Measurements from ENCODE around the gene LAMA2.

LAMA2 gene

DNA sequence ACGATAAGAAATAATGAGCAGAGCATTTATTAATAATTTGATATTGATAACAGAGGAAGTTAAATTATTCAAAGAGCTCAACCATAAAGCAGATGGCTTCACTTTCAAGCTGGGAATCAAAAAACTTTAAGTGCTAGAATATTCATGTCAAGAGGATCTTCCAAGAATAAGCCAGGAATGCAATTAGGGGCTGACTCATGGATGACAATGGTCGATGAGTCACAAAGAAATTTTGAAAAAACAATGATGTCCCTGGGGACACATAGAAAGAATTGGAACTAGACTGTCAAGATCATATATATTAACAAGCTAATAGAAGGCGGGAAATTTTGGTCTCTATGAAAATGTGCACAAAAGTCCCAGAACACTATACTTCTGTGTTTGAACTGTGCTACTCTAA lies 304.1 kb downstream of the LAMA2 start:
- Histone ChIP-seq H3K4me3 (ENCODE audit: low read length) (no peak overlapping the region), H3K27ac (ENCODE audit: low read length) (no peak overlapping the region), H3K27me3 (ENCODE audit: control insufficient read depth, insufficient read depth, low read length) (no peaks in the 10 kb centered on the region), H3K36me3 (ENCODE audit: control insufficient read depth, insufficient read depth, low read length) (no peaks in the 10 kb centered on the region), H3K4me1 (ENCODE audit: control insufficient read depth, insufficient read depth, low read length) (no peaks in the 10 kb centered on the region), H3K9me3 (ENCODE audit: control insufficient read depth, insufficient read depth, low read length) (no peaks in the 10 kb centered on the region)
- WGBS (ENCODE audit: insufficient coverage, insufficient read length): no CpG with 5 or more reads among the region's 3 CpGs
- no peak for DNase-seq (ENCODE audit: low read depth, low spot score)

DNA sequence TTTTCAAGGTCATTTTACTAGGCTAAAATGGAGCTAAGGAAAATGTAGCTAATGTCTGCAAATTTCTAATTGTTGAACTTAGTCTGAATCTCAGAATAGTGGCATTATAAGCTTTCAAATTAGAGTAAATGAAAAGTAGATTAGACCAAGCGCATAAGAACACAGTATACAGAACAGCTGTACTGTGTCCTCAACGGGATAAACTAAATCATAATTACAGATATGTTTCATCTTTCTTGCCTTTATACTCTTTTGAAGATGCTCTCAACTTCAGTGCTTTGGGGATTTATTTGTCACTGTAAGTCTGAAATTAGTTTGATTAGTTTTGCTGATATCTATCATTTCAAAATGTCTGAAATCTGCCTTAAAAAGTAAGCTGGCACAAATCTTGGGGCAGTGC lies 305.4 kb downstream of the LAMA2 start:
- no peak overlapping the region for H3K4me3 ChIP-seq (ENCODE audit: low read length)
- H3K27me3 ChIP-seq (ENCODE audit: control insufficient read depth, insufficient read depth, low read length): no peaks in the 10 kb centered on the region
- no peak for DNase-seq (ENCODE audit: low read depth, low spot score)
- H3K4me1 ChIP-seq (ENCODE audit: control insufficient read depth, insufficient read depth, low read length): no peaks in the 10 kb centered on the region
- WGBS (ENCODE audit: insufficient coverage, insufficient read length): no CpG with 5 or more reads among the region's 2 CpGs
- no peaks in the 10 kb centered on the region for H3K9me3 ChIP-seq (ENCODE audit: control insufficient read depth, insufficient read depth, low read length)
- H3K36me3 ChIP-seq (ENCODE audit: control insufficient read depth, insufficient read depth, low read length): no peaks in the 10 kb centered on the region
- H3K27ac ChIP-seq (ENCODE audit: low read length): no peak overlapping the region

DNA sequence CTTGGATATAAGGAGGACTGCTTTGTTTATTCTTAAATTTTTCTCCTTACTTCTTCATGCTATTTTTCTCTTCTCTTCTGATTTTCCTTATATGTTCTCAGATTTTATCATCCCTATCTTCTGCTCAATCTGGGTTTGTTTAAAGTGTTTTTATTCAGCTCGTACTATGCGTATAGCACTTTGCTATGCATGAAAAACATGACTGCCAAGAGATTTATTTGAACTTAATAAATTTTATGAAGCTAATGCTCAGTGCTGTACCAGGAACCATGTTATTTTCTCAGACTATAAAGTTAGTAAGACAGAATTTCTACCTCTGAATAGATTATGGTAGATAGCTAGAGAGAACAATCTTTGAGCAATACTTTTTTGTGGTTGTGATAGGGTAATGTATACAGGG lies 305.9 kb downstream of the LAMA2 start:
- Histone ChIP-seq H3K4me1 (ENCODE audit: control insufficient read depth, insufficient read depth, low read length) (no peaks in the 10 kb centered on the region), H3K27ac (ENCODE audit: low read length) (no peak overlapping the region), H3K27me3 (ENCODE audit: control insufficient read depth, insufficient read depth, low read length) (no peaks in the 10 kb centered on the region), H3K36me3 (ENCODE audit: control insufficient read depth, insufficient read depth, low read length) (no peaks in the 10 kb centered on the region), H3K9me3 (ENCODE audit: control insufficient read depth, insufficient read depth, low read length) (no peaks in the 10 kb centered on the region), H3K4me3 (ENCODE audit: low read length) (no peak overlapping the region)
- WGBS (ENCODE audit: insufficient coverage, insufficient read length): no CpG with 5 or more reads among the region's 2 CpGs
- no peak for DNase-seq (ENCODE audit: low read depth, low spot score)

DNA sequence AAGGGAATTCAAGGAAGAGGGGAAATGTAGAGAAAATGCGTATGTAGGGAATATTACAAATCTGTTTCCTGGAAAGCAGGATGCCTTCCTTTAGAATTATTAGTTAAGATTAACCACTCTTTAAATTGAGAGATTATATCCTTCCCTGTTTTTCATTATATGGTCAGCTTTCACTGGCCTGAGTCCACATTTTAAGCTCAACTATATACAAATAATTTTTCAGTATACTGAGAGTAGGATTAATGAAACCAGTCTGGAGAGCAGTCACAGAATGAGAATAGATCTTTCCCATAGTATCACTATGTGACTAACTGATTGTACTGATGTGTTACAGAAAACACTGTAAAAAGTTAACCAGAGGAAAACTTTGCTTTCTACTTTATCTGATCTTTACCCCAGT lies 306.3 kb downstream of the LAMA2 start:
- Histone ChIP-seq H3K36me3 (ENCODE audit: control insufficient read depth, insufficient read depth, low read length) (no peaks in the 10 kb centered on the region), H3K4me3 (ENCODE audit: low read length) (no peak overlapping the region), H3K4me1 (ENCODE audit: control insufficient read depth, insufficient read depth, low read length) (no peaks in the 10 kb centered on the region), H3K27me3 (ENCODE audit: control insufficient read depth, insufficient read depth, low read length) (no peaks in the 10 kb centered on the region), H3K27ac (ENCODE audit: low read length) (no peak overlapping the region), H3K9me3 (ENCODE audit: control insufficient read depth, insufficient read depth, low read length) (no peaks in the 10 kb centered on the region)
- 100% methylated on average over 1 of the region's 1 CpG for WGBS (ENCODE audit: insufficient coverage, insufficient read length)
- no peak for DNase-seq (ENCODE audit: low read depth, low spot score)

DNA sequence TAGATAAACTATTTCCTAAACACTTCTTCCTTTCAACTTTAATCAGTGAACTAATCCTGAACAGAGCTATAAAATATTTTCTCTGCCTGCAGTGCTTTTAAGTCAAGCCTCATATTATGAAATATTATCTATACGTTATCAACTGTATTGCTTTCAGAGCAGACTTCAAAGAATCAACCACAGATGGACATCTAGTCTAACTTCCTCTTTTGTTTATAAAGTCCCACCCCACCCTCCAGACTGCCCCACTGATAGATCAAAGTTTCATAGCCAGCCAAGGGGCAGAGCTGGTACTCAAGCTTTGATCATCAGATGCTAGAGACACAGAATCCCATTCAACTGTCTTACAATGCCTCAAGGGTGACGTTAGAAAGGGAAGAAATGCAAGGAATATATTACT lies 308.3 kb downstream of the LAMA2 start:
- Histone ChIP-seq H3K4me1 (ENCODE audit: control insufficient read depth, insufficient read depth, low read length) (no peaks in the 10 kb centered on the region), H3K4me3 (ENCODE audit: low read length) (no peak overlapping the region), H3K27ac (ENCODE audit: low read length) (no peak overlapping the region), H3K27me3 (ENCODE audit: control insufficient read depth, insufficient read depth, low read length) (no peaks in the 10 kb centered on the region), H3K36me3 (ENCODE audit: control insufficient read depth, insufficient read depth, low read length) (no peaks in the 10 kb centered on the region), H3K9me3 (ENCODE audit: control insufficient read depth, insufficient read depth, low read length) (no peaks in the 10 kb centered on the region)
- no peak for DNase-seq (ENCODE audit: low read depth, low spot score)
- no CpG with 5 or more reads among the region's 2 CpGs for WGBS (ENCODE audit: insufficient coverage, insufficient read length)

DNA sequence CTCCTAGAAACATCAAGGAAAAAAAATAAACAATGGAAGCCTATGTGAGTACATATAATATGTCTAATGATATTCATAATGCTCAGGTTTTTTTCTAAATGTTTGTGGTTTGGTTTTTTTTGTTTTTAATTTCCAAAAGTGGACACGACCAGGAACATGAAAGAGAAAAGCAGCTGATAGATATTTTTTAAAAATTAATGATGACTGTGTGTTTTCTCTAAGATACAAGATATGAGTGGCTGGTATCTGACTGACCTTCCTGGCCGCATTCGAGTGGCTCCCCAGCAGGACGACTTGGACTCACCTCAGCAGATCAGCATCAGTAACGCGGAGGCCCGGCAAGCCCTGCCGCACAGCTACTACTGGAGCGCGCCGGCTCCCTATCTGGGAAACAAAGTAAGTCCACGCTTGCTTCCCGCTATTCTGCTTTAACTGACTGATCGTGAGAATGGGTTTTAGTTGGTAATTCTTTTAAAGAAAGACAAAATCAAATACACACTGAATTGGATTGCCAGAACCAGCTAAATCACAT lies 309.6 kb downstream of the LAMA2 start:
- WGBS (ENCODE audit: insufficient coverage, insufficient read length): no CpG with 5 or more reads among the region's 14 CpGs

DNA sequence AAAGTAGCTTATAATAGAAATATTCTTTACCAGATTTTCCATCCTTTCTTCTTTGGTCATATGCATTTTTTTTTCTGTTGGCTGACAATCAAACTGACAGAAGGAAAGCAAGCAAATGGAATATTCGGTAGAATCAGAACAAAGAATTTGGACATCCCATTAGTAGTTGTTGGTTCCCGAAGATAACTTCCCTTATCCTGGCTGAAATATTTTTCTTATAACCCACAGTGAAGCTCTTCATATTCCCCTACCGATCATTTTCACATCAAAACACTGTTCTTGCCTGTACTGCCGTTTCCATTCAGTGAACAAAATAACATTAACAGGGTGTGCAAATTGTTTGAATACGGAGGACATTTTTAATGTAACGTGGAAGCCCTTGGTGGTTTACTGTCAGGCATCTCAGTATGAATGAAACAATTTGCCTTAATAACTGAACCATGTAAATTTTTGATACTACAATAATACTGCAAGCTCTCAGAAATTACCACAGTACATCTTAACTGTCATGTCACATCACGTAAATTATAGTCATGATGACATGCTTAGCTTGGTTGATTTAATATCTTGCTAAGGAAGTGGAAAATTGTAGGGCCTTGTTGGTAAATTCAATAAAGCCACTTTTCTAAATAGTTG lies 311.5 kb downstream of the LAMA2 start:
- DNase-seq (ENCODE audit: low read depth, low spot score): no peak
- H3K4me1 ChIP-seq (ENCODE audit: control insufficient read depth, insufficient read depth, low read length): no peaks in the 10 kb centered on the region
- no peaks in the 10 kb centered on the region for H3K9me3 ChIP-seq (ENCODE audit: control insufficient read depth, insufficient read depth, low read length)
- H3K27me3 ChIP-seq (ENCODE audit: control insufficient read depth, insufficient read depth, low read length): no peaks in the 10 kb centered on the region
- no CpG with 5 or more reads among the region's 7 CpGs for WGBS (ENCODE audit: insufficient coverage, insufficient read length)
- no peak overlapping the region for H3K4me3 ChIP-seq (ENCODE audit: low read length)
- no peak overlapping the region for H3K27ac ChIP-seq (ENCODE audit: low read length)
- H3K36me3 ChIP-seq (ENCODE audit: control insufficient read depth, insufficient read depth, low read length): no peaks in the 10 kb centered on the region

More for the DNA sequence above, 309.6 kb downstream of the LAMA2 start:
- DNase-seq (ENCODE audit: low read depth, low spot score): no peak
- H3K27me3 ChIP-seq (ENCODE audit: control insufficient read depth, insufficient read depth, low read length): no peaks in the 10 kb centered on the region
- no peak overlapping the region for H3K4me3 ChIP-seq (ENCODE audit: low read length)
- no peaks in the 10 kb centered on the region for H3K36me3 ChIP-seq (ENCODE audit: control insufficient read depth, insufficient read depth, low read length)
- H3K9me3 ChIP-seq (ENCODE audit: control insufficient read depth, insufficient read depth, low read length): no peaks in the 10 kb centered on the region
- no peaks in the 10 kb centered on the region for H3K4me1 ChIP-seq (ENCODE audit: control insufficient read depth, insufficient read depth, low read length)
- H3K27ac ChIP-seq (ENCODE audit: low read length): no peak overlapping the region

DNA sequence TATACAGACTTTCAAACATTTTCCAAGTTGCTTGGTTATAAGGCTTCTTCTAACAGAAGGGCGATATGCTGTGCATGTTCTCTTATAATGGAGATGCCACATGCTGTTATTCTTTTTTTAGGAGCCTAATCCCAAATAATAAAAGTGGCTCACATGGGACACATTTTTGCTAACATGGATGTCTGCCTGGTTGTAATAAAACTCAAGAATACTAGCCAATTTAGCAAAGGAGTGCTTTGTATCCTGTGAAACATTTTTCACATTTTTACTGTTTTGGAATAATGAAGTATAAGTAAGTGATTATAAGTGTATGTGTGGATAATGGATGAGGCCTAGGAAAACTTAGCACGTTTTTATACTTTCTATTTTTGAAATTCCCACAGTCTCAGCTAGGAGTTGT lies 312.2 kb downstream of the LAMA2 start:
- 100% methylated on average over 1 of the region's 2 CpGs for WGBS (ENCODE audit: insufficient coverage, insufficient read length)
- Histone ChIP-seq H3K9me3 (ENCODE audit: control insufficient read depth, insufficient read depth, low read length) (no peaks in the 10 kb centered on the region), H3K36me3 (ENCODE audit: control insufficient read depth, insufficient read depth, low read length) (no peaks in the 10 kb centered on the region), H3K27ac (ENCODE audit: low read length) (no peak overlapping the region), H3K27me3 (ENCODE audit: control insufficient read depth, insufficient read depth, low read length) (no peaks in the 10 kb centered on the region), H3K4me1 (ENCODE audit: control insufficient read depth, insufficient read depth, low read length) (no peaks in the 10 kb centered on the region), H3K4me3 (ENCODE audit: low read length) (no peak overlapping the region)
- no peak for DNase-seq (ENCODE audit: low read depth, low spot score)

DNA sequence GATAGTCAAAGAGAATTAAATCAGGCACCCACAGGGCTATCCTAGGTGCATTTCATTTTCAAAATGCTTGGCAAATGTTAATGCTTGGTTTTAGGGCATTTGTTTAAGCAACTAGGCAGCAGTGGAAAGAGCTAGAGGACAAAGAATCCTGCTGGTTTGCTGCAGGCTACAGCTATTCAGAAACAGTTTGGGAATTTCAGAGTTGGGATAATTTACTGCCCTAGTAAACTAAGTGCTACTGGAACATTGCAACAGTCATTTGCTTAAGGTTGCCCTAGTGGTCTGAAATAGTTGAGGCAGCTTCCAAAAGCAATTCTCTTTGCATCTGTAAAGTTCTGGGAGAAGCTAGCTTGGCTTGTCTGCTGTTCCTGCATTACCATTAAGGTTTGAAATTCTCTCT lies 312.7 kb downstream of the LAMA2 start:
- Histone ChIP-seq H3K9me3 (ENCODE audit: control insufficient read depth, insufficient read depth, low read length) (no peaks in the 10 kb centered on the region), H3K4me1 (ENCODE audit: control insufficient read depth, insufficient read depth, low read length) (no peaks in the 10 kb centered on the region), H3K36me3 (ENCODE audit: control insufficient read depth, insufficient read depth, low read length) (no peaks in the 10 kb centered on the region), H3K4me3 (ENCODE audit: low read length) (no peak overlapping the region), H3K27ac (ENCODE audit: low read length) (no peak overlapping the region), H3K27me3 (ENCODE audit: control insufficient read depth, insufficient read depth, low read length) (no peaks in the 10 kb centered on the region)
- DNase-seq (ENCODE audit: low read depth, low spot score): no peak

DNA sequence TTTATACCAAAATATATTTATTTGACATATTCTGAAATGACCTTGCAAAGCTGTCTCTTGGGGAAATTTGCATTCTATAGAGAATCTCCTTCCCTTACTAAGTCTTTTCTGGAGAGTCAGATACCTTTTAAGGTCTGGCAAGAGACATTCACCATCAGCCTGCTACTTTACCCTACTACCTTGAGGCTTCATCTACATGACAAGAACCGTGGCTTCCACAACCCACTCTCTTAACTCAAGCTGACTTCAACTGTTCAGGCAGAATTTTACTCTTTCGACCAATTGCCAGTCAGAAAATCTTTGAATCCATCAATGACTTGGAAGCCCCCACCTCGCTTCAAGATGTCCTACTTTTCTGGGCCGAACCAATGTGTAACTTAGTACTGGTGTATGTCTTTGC lies 314.2 kb downstream of the LAMA2 start:
- Histone ChIP-seq H3K27me3 (ENCODE audit: control insufficient read depth, insufficient read depth, low read length) (no peaks in the 10 kb centered on the region), H3K36me3 (ENCODE audit: control insufficient read depth, insufficient read depth, low read length) (no peaks in the 10 kb centered on the region), H3K4me3 (ENCODE audit: low read length) (no peak overlapping the region), H3K4me1 (ENCODE audit: control insufficient read depth, insufficient read depth, low read length) (no peaks in the 10 kb centered on the region), H3K9me3 (ENCODE audit: control insufficient read depth, insufficient read depth, low read length) (no peaks in the 10 kb centered on the region), H3K27ac (ENCODE audit: low read length) (no peak overlapping the region)
- WGBS (ENCODE audit: insufficient coverage, insufficient read length): no CpG with 5 or more reads among the region's 4 CpGs
- no peak for DNase-seq (ENCODE audit: low read depth, low spot score)

DNA sequence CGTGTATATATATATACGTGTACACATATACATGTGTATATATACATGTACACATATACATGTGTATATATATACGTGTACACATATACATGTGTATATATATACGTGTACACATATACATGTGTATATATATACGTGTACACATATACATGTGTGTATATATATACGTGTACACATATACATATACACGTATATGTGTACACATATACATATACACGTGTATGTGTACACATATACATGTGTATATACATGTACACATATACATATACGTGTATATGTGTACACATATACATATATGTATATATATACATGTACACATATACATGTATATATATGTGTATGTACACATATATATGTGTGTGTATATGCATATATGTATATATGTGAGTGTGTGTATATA lies 317.2 kb downstream of the LAMA2 start:
- no peak for DNase-seq (ENCODE audit: low read depth, low spot score)
- no peak overlapping the region for H3K27ac ChIP-seq (ENCODE audit: low read length)
- no peak overlapping the region for H3K4me3 ChIP-seq (ENCODE audit: low read length)
- no peaks in the 10 kb centered on the region for H3K4me1 ChIP-seq (ENCODE audit: control insufficient read depth, insufficient read depth, low read length)
- WGBS (ENCODE audit: insufficient coverage, insufficient read length): no CpG with 5 or more reads among the region's 9 CpGs
- H3K9me3 ChIP-seq (ENCODE audit: control insufficient read depth, insufficient read depth, low read length): no peaks in the 10 kb centered on the region
- H3K27me3 ChIP-seq (ENCODE audit: control insufficient read depth, insufficient read depth, low read length): no peaks in the 10 kb centered on the region
- H3K36me3 ChIP-seq (ENCODE audit: control insufficient read depth, insufficient read depth, low read length): no peaks in the 10 kb centered on the region
